Measurements from ENCODE around the gene ALDH1L1. TPM values are rescaled to one million over a fixed set of nuclear protein-coding genes. Genes with fewer than 3 reads are reported as not detected.

ALDH1L1 gene
- total RNA-seq, 4 donors from 2014 or later, result 5.9 to 32.2 (median 16.1) TPM

- H3K36me3 ChIP-seq, result no peaks in the 10 kb centered on the region
- WGBS, 2 donors (ENCODE audit: low coverage in 1 of 2), result 14 to 25% methylated on average over 2 to 3 of the region's 3 CpGs
- peaks cover 5 to 14% (median 7%) of the 10 kb centered on the region in 4 donors for H3K4me1 ChIP-seq
- H3K9me3 ChIP-seq, result no peaks in the 10 kb centered on the region
- in situ Hi-C loops (cut with MboI; ENCODE audit: low pct_ligation_motif_present in 1 of 4, low pct_unique_long_range_greater_than_20kb in 1 of 4, low sequenced_read_pairs in 3 of 4) (no loop called here), intact Hi-C loops (cut with DNase I; ENCODE audit: low total_unique reads) (loop anchor here (10.0 kb wide), 1 partner anchor 88 kb away; no protein-coding TSS in a partner anchor)
- peak overlapping the region; percentile 89 to 94 (median 91) for H3K27ac ChIP-seq
- no peaks in the 10 kb centered on the region for H3K27me3 ChIP-seq
- peak overlapping the region; percentile 65 to 94 (median 76) for H3K4me3 ChIP-seq
- TF ChIP-seq POLR2AphosphoS5 (IDR thresholded peaks at IDR 0.05) (no peak), POLR2A (IDR thresholded peaks at IDR 0.05) (no peak), EP300 (IDR thresholded peaks at IDR 0.05; ENCODE audit: low read depth) (no peak), CTCF (IDR thresholded peaks at IDR 0.05) (no peak)
- DNase-seq, result no peak
Observed at GRCh38 chr3:126083138-126083445, 97.3 kb downstream of the ALDH1L1 start.

GRCh38 chr3:126082362-126083137 is 97.8 kb downstream of the ALDH1L1 start:
- H3K27ac ChIP-seq, result peak overlapping the region in 1 of 4 donors; percentile 89
- intact Hi-C loops (cut with DNase I; ENCODE audit: low total_unique reads) (loop anchor here (10.0 kb wide), 1 partner anchor 88 kb away; no protein-coding TSS in a partner anchor), in situ Hi-C loops (cut with MboI; ENCODE audit: low pct_ligation_motif_present in 1 of 4, low pct_unique_long_range_greater_than_20kb in 1 of 4, low sequenced_read_pairs in 3 of 4) (no loop called here)
- peaks cover 5 to 14% (median 7%) of the 10 kb centered on the region in 4 donors for H3K4me1 ChIP-seq
- no peaks in the 10 kb centered on the region for H3K27me3 ChIP-seq
- no peak for DNase-seq
- 94% methylated on average over 15 of the region's 15 CpGs; no CpG with 5 or more reads in 1 of the 2 donors for WGBS, 2 donors (ENCODE audit: low coverage in 1 of 2)
- H3K36me3 ChIP-seq, result no peaks in the 10 kb centered on the region
- H3K9me3 ChIP-seq, result no peaks in the 10 kb centered on the region
- TF ChIP-seq EP300 (IDR thresholded peaks at IDR 0.05; ENCODE audit: low read depth) (no peak), POLR2AphosphoS5 (IDR thresholded peaks at IDR 0.05) (no peak), POLR2A (IDR thresholded peaks at IDR 0.05) (no peak), CTCF (IDR thresholded peaks at IDR 0.05) (no peak)
- H3K4me3 ChIP-seq, result peak overlapping the region in 1 of 4 donors; percentile 67

- H3K4me1 ChIP-seq, result peaks cover 5 to 14% (median 7%) of the 10 kb centered on the region in 4 donors
- intact Hi-C loops (cut with DNase I; ENCODE audit: low total_unique reads), result loop anchor here (10.0 kb wide), 1 partner anchor 87 kb away; no protein-coding TSS in a partner anchor
- no peak for DNase-seq
- no peaks in the 10 kb centered on the region for H3K36me3 ChIP-seq
- in situ Hi-C loops (cut with MboI; ENCODE audit: low pct_ligation_motif_present in 1 of 4, low pct_unique_long_range_greater_than_20kb in 1 of 4, low sequenced_read_pairs in 3 of 4), result no loop called here
- no peaks in the 10 kb centered on the region for H3K27me3 ChIP-seq
- TF ChIP-seq EP300 (IDR thresholded peaks at IDR 0.05; ENCODE audit: low read depth) (no peak), CTCF (IDR thresholded peaks at IDR 0.05) (peak; percentile 20 to 38 (median 29))
- H3K4me3 ChIP-seq, result no peak overlapping the region
- H3K27ac ChIP-seq, result no peak overlapping the region
- WGBS, 2 donors (ENCODE audit: low coverage in 1 of 2), result 84% methylated on average over 9 of the region's 9 CpGs; no CpG with 5 or more reads in 1 of the 2 donors
- no peaks in the 10 kb centered on the region for H3K9me3 ChIP-seq
Observed at GRCh38 chr3:126081618-126082361, 98.6 kb downstream of the ALDH1L1 start.

- DNase-seq, result no peak
- Histone ChIP-seq H3K9me3 (no peaks in the 10 kb centered on the region), H3K4me1 (peaks cover 5 to 14% (median 7%) of the 10 kb centered on the region in 4 donors), H3K27ac (no peak overlapping the region), H3K4me3 (no peak overlapping the region), H3K36me3 (no peaks in the 10 kb centered on the region), H3K27me3 (no peaks in the 10 kb centered on the region)
- intact Hi-C loops (cut with DNase I; ENCODE audit: low total_unique reads), result loop anchor here (10.0 kb wide), 1 partner anchor 86 kb away; no protein-coding TSS in a partner anchor
- TF ChIP-seq POLR2AphosphoS5 (IDR thresholded peaks at IDR 0.05) (no peak), EP300 (IDR thresholded peaks at IDR 0.05; ENCODE audit: low read depth) (no peak), POLR2A (IDR thresholded peaks at IDR 0.05) (no peak), CTCF (IDR thresholded peaks at IDR 0.05) (no peak)
- WGBS, 2 donors (ENCODE audit: low coverage in 1 of 2), result 93 to 97% methylated on average over 2 to 5 of the region's 5 CpGs
- in situ Hi-C loops (cut with MboI; ENCODE audit: low pct_ligation_motif_present in 1 of 4, low pct_unique_long_range_greater_than_20kb in 1 of 4, low sequenced_read_pairs in 3 of 4), result no loop called here
Observed at GRCh38 chr3:126080970-126081369, 99.4 kb downstream of the ALDH1L1 start.

Data from transverse colon (tissue), 4 donors.